Liver (tissue), 9 donors: Measurements from ENCODE around the gene SFPQ. TPM values are rescaled to one million over a fixed set of nuclear protein-coding genes. Genes with fewer than 3 reads are reported as not detected.
"Not testable (repeated sequence)": the region's sequence is repeated elsewhere in the genome, so short reads cannot be mapped to it uniquely, and the experiment has no call there.

Experiments
- DNase-seq: peaks from one replicate; pipeline ENCODE4 v3.0.0-alpha.2; 2017; ENCODE audit warnings: low spot score
- H3K27ac ChIP-seq, 2 donors: one replicate each; pipeline ENCODE4 v1.7.0; 2013; ENCODE audit warnings: inconsistent platforms in 2 of 2, low read length in 2 of 2, control low read depth in 1 of 2, low read depth in 1 of 2, mild to moderate bottlenecking in 1 of 2
- H3K27me3 ChIP-seq, 4 donors: one replicate each; pipeline versions ENCODE4 v1.6.1 to v1.7.0; 2013; ENCODE audit warnings: low read length in 3 of 4, inconsistent platforms in 1 of 4, mild to moderate bottlenecking in 1 of 4, moderate library complexity in 1 of 4; ENCODE audit not compliant: control insufficient read depth in 4 of 4, insufficient read depth in 4 of 4
- H3K36me3 ChIP-seq, 4 donors: one replicate each; pipeline versions ENCODE4 v1.6.1 to v1.7.0; 2013; ENCODE audit warnings: low read length in 3 of 4, mild to moderate bottlenecking in 3 of 4, low read depth in 1 of 4, moderate library complexity in 1 of 4; ENCODE audit not compliant: control insufficient read depth in 4 of 4, insufficient read depth in 3 of 4
- H3K4me1 ChIP-seq, 4 donors: one replicate each; pipeline versions ENCODE4 v1.6.1 to v1.7.0; 2013; ENCODE audit warnings: low read length in 3 of 4, mild to moderate bottlenecking in 3 of 4, moderate library complexity in 1 of 4; ENCODE audit not compliant: control insufficient read depth in 4 of 4, insufficient read depth in 4 of 4
- H3K4me3 ChIP-seq, 3 donors: one replicate each; pipeline versions ENCODE4 v1.6.1 to v1.7.0; 2013; ENCODE audit warnings: low read length in 3 of 3, control low read depth in 1 of 3, low read depth in 1 of 3, mild to moderate bottlenecking in 1 of 3
- H3K9ac ChIP-seq, 2 donors: one replicate each; pipeline ENCODE4 v1.7.0; 2013; ENCODE audit warnings: low read length in 2 of 2, mild to moderate bottlenecking in 2 of 2, moderate library complexity in 2 of 2, control low read depth in 1 of 2, low read depth in 1 of 2
- H3K9me3 ChIP-seq, 4 donors: one replicate each; pipeline versions ENCODE4 v1.6.1 to v1.7.0; 2013; ENCODE audit warnings: low read length in 3 of 4; ENCODE audit not compliant: control insufficient read depth in 4 of 4
- EGR1 ChIP-seq, 2 donors: IDR thresholded peaks; 2 replicates each; pipeline ENCODE4 v1.6.1; 2016 to 2018; ENCODE audit warnings: antibody characterized with exemption in 2 of 2, low read depth in 2 of 2
- FOXA1 ChIP-seq: IDR thresholded peaks from 2 replicates; pipeline ENCODE4 v1.6.1; 2016; ENCODE audit warnings: antibody characterized with exemption
- FOXA2 ChIP-seq: IDR thresholded peaks from 2 replicates; pipeline ENCODE4 v1.6.1; 2016; ENCODE audit warnings: antibody characterized with exemption
- GABPA ChIP-seq, 2 donors: IDR thresholded peaks in 1 of 2; conservative IDR thresholded peaks in 1 of 2; 2 replicates each; pipeline ENCODE4 v1.6.1; 2016; ENCODE audit warnings: antibody characterized with exemption in 2 of 2, mild to moderate bottlenecking in 1 of 2, moderate library complexity in 1 of 2
- HNF4A ChIP-seq, 2 donors: conservative IDR thresholded peaks; 2 replicates each; pipeline ENCODE4 v1.6.1; 2016; ENCODE audit warnings: antibody characterized with exemption in 2 of 2, mild to moderate bottlenecking in 2 of 2
- HNF4G ChIP-seq: IDR thresholded peaks from 2 replicates; pipeline ENCODE4 v1.6.1; 2016; ENCODE audit warnings: antibody characterized with exemption
- JUND ChIP-seq, 2 donors: IDR thresholded peaks; 2 replicates each; pipeline ENCODE4 v1.6.1; 2016; ENCODE audit warnings: antibody characterized with exemption in 2 of 2
- NR2F2 ChIP-seq: IDR thresholded peaks from 2 replicates; pipeline ENCODE4 v1.6.1; 2016; ENCODE audit warnings: antibody characterized with exemption
- RAD21 ChIP-seq, 2 donors: IDR thresholded peaks; 2 replicates each; pipeline ENCODE4 v1.6.1; 2016; ENCODE audit warnings: antibody characterized with exemption in 2 of 2, mild to moderate bottlenecking in 2 of 2
- REST ChIP-seq: IDR thresholded peaks from 2 replicates; pipeline ENCODE4 v1.6.1; 2016; ENCODE audit warnings: antibody characterized with exemption, mild to moderate bottlenecking
- RXRA ChIP-seq, 2 donors: IDR thresholded peaks; 2 replicates each; pipeline ENCODE4 v1.6.1; 2017 to 2018; ENCODE audit warnings: antibody characterized with exemption in 2 of 2, mild to moderate bottlenecking in 1 of 2
- SP1 ChIP-seq: IDR thresholded peaks from 2 replicates; pipeline ENCODE4 v1.6.1; 2018; ENCODE audit warnings: antibody characterized with exemption, mild to moderate bottlenecking
- TAF1 ChIP-seq: conservative IDR thresholded peaks from 2 replicates; pipeline ENCODE4 v1.6.1; 2016; ENCODE audit warnings: antibody characterized with exemption, mild to moderate bottlenecking
- YY1 ChIP-seq: IDR thresholded peaks from 2 replicates; pipeline ENCODE4 v1.6.1; 2016; ENCODE audit warnings: antibody characterized with exemption, mild to moderate bottlenecking
- WGBS: extraction: QIAGEN DNeasy Blood & Tissue Kit; methylation state at CpG from one replicate; pipeline ENCODE4 v1.1.7; 2013; 5-methylcytosine and 5-hydroxymethylcytosine counted together
- polyA plus RNA-seq, 2 donors: library from polyadenylated mRNA; stranded (reverse) in 1 of 2; unstranded in 1 of 2; fragments of 200-250 nt in 1 of 2; fragments of >200 nt in 1 of 2; fragmentation: Nextera tagmentation in 1 of 2; extraction: Ambion mirVana in 1 of 2; gene quantifications; one replicate each; pipeline versions ENCODE4 v1.2.1 to v1.2.3, GENCODE V29; 2013 to 2015
- total RNA-seq, 2 donors: library from RNA; depleted of rRNA; stranded (reverse); fragments of >200 nt; gene quantifications; one replicate each; pipeline ENCODE4 v1.2.3, GENCODE V29; 2014
- TF ChIP-seq, protein P1 (sequence below): IDR thresholded peaks from 2 replicates; pipeline ENCODE4 v1.6.1; 2016; ENCODE audit warnings: antibody characterized with exemption
- TF ChIP-seq, protein P2 (sequence below): IDR thresholded peaks from 2 replicates; pipeline ENCODE4 v1.6.1; 2016; ENCODE audit warnings: antibody characterized with exemption
- TF ChIP-seq, protein P3 (sequence below): IDR thresholded peaks from 2 replicates; pipeline ENCODE4 v1.6.1; 2016; ENCODE audit warnings: antibody characterized with exemption
- TF ChIP-seq, protein P4 (sequence below): fragments of 150-350 bp; IDR thresholded peaks from 2 replicates; pipeline ENCODE4 v1.5.1; 2017; ENCODE audit warnings: improper control_type of control experiment, low read depth, low read length; ENCODE audit not compliant: missing input control
- donor health status: healthy.
- donor health status: healthy.
- donor health status: healthy.
- donor health status: healthy.
- donor health status: healthy.

The SFPQ gene, protein sequence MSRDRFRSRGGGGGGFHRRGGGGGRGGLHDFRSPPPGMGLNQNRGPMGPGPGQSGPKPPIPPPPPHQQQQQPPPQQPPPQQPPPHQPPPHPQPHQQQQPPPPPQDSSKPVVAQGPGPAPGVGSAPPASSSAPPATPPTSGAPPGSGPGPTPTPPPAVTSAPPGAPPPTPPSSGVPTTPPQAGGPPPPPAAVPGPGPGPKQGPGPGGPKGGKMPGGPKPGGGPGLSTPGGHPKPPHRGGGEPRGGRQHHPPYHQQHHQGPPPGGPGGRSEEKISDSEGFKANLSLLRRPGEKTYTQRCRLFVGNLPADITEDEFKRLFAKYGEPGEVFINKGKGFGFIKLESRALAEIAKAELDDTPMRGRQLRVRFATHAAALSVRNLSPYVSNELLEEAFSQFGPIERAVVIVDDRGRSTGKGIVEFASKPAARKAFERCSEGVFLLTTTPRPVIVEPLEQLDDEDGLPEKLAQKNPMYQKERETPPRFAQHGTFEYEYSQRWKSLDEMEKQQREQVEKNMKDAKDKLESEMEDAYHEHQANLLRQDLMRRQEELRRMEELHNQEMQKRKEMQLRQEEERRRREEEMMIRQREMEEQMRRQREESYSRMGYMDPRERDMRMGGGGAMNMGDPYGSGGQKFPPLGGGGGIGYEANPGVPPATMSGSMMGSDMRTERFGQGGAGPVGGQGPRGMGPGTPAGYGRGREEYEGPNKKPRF
- total RNA-seq (100 to 1,000 TPM in 1 of 2 donors, 10 to 100 TPM in 1; 81.2 to 173 TPM), polyA plus RNA-seq (10 to 100 TPM; 29.7 to 51.3 TPM)

GRCh38 chr1:35192853-35193664 lies at the start of gene SFPQ:
TSS of gene SFPQ (minus strand) at chr1:35193145. CDS start at chr1:35193049, 96 bp downstream.
- peak; percentile 100 for DNase-seq
- TF ChIP-seq, protein P1, sequence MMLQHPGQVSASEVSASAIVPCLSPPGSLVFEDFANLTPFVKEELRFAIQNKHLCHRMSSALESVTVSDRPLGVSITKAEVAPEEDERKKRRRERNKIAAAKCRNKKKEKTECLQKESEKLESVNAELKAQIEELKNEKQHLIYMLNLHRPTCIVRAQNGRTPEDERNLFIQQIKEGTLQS, result no peak
- TF ChIP-seq TAF1, result peak; percentile 98
- peak in 1 of 2 donors; percentile 20 for TF ChIP-seq JUND (IDR thresholded peaks at IDR 0.05)
- no peak for TF ChIP-seq NR2F2
- TF ChIP-seq, protein P2, sequence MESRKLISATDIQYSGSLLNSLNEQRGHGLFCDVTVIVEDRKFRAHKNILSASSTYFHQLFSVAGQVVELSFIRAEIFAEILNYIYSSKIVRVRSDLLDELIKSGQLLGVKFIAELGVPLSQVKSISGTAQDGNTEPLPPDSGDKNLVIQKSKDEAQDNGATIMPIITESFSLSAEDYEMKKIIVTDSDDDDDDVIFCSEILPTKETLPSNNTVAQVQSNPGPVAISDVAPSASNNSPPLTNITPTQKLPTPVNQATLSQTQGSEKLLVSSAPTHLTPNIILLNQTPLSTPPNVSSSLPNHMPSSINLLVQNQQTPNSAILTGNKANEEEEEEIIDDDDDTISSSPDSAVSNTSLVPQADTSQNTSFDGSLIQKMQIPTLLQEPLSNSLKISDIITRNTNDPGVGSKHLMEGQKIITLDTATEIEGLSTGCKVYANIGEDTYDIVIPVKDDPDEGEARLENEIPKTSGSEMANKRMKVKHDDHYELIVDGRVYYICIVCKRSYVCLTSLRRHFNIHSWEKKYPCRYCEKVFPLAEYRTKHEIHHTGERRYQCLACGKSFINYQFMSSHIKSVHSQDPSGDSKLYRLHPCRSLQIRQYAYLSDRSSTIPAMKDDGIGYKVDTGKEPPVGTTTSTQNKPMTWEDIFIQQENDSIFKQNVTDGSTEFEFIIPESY, result peak; percentile 49
- TF ChIP-seq RAD21 (IDR thresholded peaks at IDR 0.05), result peak; percentile 37 to 56
- peak; percentile 94 for TF ChIP-seq REST
- TF ChIP-seq GABPA (IDR thresholded peaks at IDR 0.05 in 1 of 2, conservative IDR thresholded peaks at IDR 0.05 in 1 of 2), result no peak
- TF ChIP-seq FOXA2, result no peak
- TF ChIP-seq SP1, result peak; percentile 98
- TF ChIP-seq EGR1 (IDR thresholded peaks at IDR 0.05; ENCODE audit: low read depth in 2 of 2), result peak in 1 of 2 donors; percentile 11
- peak; percentile 99 for TF ChIP-seq YY1
- peak; percentile 8 for TF ChIP-seq FOXA1
- no peak for TF ChIP-seq HNF4G
- TF ChIP-seq RXRA (IDR thresholded peaks at IDR 0.05), result peak; percentile 15 to 25
- TF ChIP-seq, protein P3, sequence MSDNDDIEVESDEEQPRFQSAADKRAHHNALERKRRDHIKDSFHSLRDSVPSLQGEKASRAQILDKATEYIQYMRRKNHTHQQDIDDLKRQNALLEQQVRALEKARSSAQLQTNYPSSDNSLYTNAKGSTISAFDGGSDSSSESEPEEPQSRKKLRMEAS, result peak; percentile 70
- TF ChIP-seq, protein P4, sequence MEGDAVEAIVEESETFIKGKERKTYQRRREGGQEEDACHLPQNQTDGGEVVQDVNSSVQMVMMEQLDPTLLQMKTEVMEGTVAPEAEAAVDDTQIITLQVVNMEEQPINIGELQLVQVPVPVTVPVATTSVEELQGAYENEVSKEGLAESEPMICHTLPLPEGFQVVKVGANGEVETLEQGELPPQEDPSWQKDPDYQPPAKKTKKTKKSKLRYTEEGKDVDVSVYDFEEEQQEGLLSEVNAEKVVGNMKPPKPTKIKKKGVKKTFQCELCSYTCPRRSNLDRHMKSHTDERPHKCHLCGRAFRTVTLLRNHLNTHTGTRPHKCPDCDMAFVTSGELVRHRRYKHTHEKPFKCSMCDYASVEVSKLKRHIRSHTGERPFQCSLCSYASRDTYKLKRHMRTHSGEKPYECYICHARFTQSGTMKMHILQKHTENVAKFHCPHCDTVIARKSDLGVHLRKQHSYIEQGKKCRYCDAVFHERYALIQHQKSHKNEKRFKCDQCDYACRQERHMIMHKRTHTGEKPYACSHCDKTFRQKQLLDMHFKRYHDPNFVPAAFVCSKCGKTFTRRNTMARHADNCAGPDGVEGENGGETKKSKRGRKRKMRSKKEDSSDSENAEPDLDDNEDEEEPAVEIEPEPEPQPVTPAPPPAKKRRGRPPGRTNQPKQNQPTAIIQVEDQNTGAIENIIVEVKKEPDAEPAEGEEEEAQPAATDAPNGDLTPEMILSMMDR, result no peak
- TF ChIP-seq HNF4A (conservative IDR thresholded peaks at IDR 0.05), result peak in 1 of 2 donors; percentile 41
- WGBS, result under 1% methylated on average over 50 of the region's 50 CpGs

DNA sequence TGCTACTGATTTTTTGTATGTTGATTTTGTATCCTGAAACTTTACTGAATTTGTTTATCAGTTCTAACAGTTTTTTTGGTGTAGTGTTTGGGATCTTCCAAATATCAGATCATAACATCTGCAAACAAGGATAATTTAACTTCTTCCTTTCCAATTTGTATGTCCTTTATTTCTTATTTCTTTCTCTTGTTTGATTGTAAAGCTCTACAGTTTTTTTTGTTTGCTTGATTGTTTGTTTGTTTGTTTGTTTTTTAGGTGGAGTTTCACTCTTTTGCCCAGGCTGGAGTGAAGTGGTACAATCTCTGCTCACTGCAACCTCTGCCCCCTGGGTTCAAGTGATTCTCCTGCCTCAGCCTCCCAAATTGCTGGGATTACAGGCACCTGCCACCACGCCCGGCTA lies 43.8 kb upstream of the SFPQ start:
- not testable (repeated sequence) for H3K4me1 ChIP-seq, H3K27ac ChIP-seq, H3K9ac ChIP-seq, H3K27me3 ChIP-seq, H3K9me3 ChIP-seq, H3K36me3 ChIP-seq, DNase-seq, H3K4me3 ChIP-seq
- 91% methylated on average over 2 of the region's 2 CpGs for WGBS

More at GRCh38 chr1:35192853-35193664, at the start of gene SFPQ:
- peaks cover 8 to 42% (median 34%) of the 10 kb centered on the region in 4 donors for H3K4me1 ChIP-seq
- H3K9me3 ChIP-seq, result no peaks in the 10 kb centered on the region
- peak within 1 kb of the TSS; percentile 76 to 98 for H3K9ac ChIP-seq
- peak within 1 kb of the TSS; percentile 73 to 99 (median 99) for H3K4me3 ChIP-seq
- peak within 1 kb of the TSS; percentile 98 to 99 for H3K27ac ChIP-seq
- peaks cover 6 to 28% (median 22%) of the 10 kb centered on the region in 4 donors for H3K36me3 ChIP-seq
- H3K27me3 ChIP-seq, result no peaks in the 10 kb centered on the region
